ENCODE measurements around the gene PDE11A.

DNA sequence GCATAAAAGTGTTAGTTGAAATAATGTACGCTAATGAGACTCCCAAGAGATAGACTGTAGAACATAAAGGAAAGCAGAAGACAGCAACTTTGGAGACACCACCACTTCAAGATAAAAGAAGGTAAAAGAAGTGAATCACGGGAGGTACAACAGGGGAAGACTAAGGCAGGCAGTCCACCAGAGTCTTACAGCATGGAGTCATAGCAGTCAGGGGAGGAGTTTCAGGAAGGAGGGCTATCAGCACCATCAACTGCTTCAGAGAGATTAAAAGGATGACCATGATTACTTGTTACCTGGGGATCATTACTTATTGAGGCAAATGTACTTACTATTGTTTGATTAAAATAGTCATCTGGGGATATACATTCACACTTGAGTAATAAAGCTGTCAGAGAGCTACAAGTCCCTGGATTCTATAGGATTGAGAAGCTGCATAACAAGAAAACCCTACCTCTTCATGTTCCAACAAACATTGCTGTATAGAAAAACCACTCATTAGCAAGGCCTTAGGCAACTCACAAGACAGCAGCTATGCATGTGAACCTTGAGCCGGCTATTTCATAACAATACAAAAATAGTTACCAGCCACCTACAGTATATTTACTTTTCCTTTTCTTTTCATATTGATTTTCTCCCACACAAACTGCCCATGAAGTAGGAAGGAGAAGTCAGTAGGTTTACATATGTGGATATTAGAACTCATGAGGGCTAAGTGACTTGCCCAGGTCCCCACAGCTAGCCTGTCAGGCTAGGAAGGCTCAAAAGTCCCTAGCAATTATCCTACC lies 101.7 kb downstream of the PDE11A start:
- TF ChIP-seq SREBF2 (IDR thresholded peaks at IDR 0.05) (no peak), BHLHE40 (IDR thresholded peaks at IDR 0.05; ENCODE audit: low read depth, low read length) (no peak), TFCP2L1 (CRISPR knock-in tag; IDR thresholded peaks at IDR 0.05) (no peak), CEBPB (IDR thresholded peaks at IDR 0.05) (no peak), TP53 (CRISPR knock-in tag; IDR thresholded peaks at IDR 0.05) (no peak), HOXB13 (CRISPR knock-in tag; IDR thresholded peaks at IDR 0.05; ENCODE audit: low read depth) (no peak), PHF8 (IDR thresholded peaks at IDR 0.05; ENCODE audit: borderline replicate concordance, low read depth) (no peak), POLR2A (IDR thresholded peaks at IDR 0.05; ENCODE audit: low read length) (no peak), EHF (CRISPR knock-in tag; IDR thresholded peaks at IDR 0.05) (no peak)
- TF ChIP-seq, protein P1, sequence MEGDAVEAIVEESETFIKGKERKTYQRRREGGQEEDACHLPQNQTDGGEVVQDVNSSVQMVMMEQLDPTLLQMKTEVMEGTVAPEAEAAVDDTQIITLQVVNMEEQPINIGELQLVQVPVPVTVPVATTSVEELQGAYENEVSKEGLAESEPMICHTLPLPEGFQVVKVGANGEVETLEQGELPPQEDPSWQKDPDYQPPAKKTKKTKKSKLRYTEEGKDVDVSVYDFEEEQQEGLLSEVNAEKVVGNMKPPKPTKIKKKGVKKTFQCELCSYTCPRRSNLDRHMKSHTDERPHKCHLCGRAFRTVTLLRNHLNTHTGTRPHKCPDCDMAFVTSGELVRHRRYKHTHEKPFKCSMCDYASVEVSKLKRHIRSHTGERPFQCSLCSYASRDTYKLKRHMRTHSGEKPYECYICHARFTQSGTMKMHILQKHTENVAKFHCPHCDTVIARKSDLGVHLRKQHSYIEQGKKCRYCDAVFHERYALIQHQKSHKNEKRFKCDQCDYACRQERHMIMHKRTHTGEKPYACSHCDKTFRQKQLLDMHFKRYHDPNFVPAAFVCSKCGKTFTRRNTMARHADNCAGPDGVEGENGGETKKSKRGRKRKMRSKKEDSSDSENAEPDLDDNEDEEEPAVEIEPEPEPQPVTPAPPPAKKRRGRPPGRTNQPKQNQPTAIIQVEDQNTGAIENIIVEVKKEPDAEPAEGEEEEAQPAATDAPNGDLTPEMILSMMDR (IDR thresholded peaks at IDR 0.05): no peak
- TF ChIP-seq, protein P2, sequence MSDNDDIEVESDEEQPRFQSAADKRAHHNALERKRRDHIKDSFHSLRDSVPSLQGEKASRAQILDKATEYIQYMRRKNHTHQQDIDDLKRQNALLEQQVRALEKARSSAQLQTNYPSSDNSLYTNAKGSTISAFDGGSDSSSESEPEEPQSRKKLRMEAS (IDR thresholded peaks at IDR 0.05): no peak
- TF ChIP-seq, protein P3, sequence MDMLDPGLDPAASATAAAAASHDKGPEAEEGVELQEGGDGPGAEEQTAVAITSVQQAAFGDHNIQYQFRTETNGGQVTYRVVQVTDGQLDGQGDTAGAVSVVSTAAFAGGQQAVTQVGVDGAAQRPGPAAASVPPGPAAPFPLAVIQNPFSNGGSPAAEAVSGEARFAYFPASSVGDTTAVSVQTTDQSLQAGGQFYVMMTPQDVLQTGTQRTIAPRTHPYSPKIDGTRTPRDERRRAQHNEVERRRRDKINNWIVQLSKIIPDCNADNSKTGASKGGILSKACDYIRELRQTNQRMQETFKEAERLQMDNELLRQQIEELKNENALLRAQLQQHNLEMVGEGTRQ (IDR thresholded peaks at IDR 0.05): no peak
- TF ChIP-seq, protein P4, sequence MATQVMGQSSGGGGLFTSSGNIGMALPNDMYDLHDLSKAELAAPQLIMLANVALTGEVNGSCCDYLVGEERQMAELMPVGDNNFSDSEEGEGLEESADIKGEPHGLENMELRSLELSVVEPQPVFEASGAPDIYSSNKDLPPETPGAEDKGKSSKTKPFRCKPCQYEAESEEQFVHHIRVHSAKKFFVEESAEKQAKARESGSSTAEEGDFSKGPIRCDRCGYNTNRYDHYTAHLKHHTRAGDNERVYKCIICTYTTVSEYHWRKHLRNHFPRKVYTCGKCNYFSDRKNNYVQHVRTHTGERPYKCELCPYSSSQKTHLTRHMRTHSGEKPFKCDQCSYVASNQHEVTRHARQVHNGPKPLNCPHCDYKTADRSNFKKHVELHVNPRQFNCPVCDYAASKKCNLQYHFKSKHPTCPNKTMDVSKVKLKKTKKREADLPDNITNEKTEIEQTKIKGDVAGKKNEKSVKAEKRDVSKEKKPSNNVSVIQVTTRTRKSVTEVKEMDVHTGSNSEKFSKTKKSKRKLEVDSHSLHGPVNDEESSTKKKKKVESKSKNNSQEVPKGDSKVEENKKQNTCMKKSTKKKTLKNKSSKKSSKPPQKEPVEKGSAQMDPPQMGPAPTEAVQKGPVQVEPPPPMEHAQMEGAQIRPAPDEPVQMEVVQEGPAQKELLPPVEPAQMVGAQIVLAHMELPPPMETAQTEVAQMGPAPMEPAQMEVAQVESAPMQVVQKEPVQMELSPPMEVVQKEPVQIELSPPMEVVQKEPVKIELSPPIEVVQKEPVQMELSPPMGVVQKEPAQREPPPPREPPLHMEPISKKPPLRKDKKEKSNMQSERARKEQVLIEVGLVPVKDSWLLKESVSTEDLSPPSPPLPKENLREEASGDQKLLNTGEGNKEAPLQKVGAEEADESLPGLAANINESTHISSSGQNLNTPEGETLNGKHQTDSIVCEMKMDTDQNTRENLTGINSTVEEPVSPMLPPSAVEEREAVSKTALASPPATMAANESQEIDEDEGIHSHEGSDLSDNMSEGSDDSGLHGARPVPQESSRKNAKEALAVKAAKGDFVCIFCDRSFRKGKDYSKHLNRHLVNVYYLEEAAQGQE (IDR thresholded peaks at IDR 0.05): no peak

Measured in A549 (cell line).